SK-N-SH (cell line): ENCODE measurements around the gene BCAP31. TPM values are rescaled to one million over a fixed set of nuclear protein-coding genes. Genes with fewer than 3 reads are reported as not detected.

Experiments used
- CTCF ChIA-PET: fragments of 300-600, 350-600 bp; formaldehyde crosslinking; extraction: SDS; loops from one replicate; lab custom pipeline; 2021; lab: Yijun Ruan, JAX
- POLR2A ChIA-PET: fragments of 350-600 bp; sonication (Branson Sonifier 250); formaldehyde crosslinking; extraction: SDS; loops from one replicate; lab custom pipeline; 2020; ENCODE audit warnings: antibody characterized with exemption, inconsistent platforms; lab: Yijun Ruan, JAX
- DNase-seq: peaks from one replicate; pipeline ENCODE4 v3.0.0; 2012
- H2AFZ ChIP-seq: fragments of 200-600 bp; sonication (generic); 2 replicates; pipeline ENCODE4 v1.8.1; 2016; ENCODE audit warnings: antibody characterized with exemption, mild to moderate bottlenecking, low read depth
- H3F3A ChIP-seq: fragments of 200-600 bp; sonication (generic); replicated peaks from 2 replicates; pipeline ENCODE3; 2016; ENCODE audit warnings: antibody characterized with exemption, mild to moderate bottlenecking; ENCODE audit not compliant: insufficient read depth
- H3K27ac ChIP-seq, 2 experiments: fragments of 200-500 bp in 1 of 2; fragments of 200-600 bp in 1 of 2; sonication (Bioruptor generic) in 1 of 2; sonication (generic), shearing (Covaris generic) in 1 of 2; 2 replicates each; pipeline versions ENCODE4 v1.5.1 to v1.6.1; 2014 to 2016; ENCODE audit warnings: low read depth in 2 of 2, inconsistent platforms in 1 of 2, low read length in 1 of 2, mild to moderate bottlenecking in 1 of 2, mixed read lengths in 1 of 2
- H3K27me3 ChIP-seq: fragments of 200-600 bp; sonication (generic), shearing (Covaris generic); 2 replicates; pipeline ENCODE4 v1.6.1; 2016; ENCODE audit warnings: mixed run types; ENCODE audit not compliant: insufficient read depth
- H3K36me3 ChIP-seq, 2 experiments: fragments of 200-500 bp in 1 of 2; fragments of 200-600 bp in 1 of 2; sonication (Bioruptor generic) in 1 of 2; sonication (generic) in 1 of 2; replicated peaks in 1 of 2; 2 replicates each; pipeline versions ENCODE3 to v1.5.1; 2014 to 2016; ENCODE audit warnings: low read length in 1 of 2, mild to moderate bottlenecking in 1 of 2; ENCODE audit not compliant: insufficient read depth in 2 of 2, control insufficient read depth in 1 of 2
- H3K4me1 ChIP-seq, 2 experiments: fragments of 200-500 bp in 1 of 2; fragments of 200-600 bp in 1 of 2; sonication (Bioruptor generic) in 1 of 2; sonication (generic), shearing (Covaris generic) in 1 of 2; 2 replicates each; pipeline versions ENCODE4 v1.5.1 to v1.6.1; 2014 to 2016; ENCODE audit warnings: low read depth in 1 of 2, low read length in 1 of 2, mixed run types in 1 of 2; ENCODE audit not compliant: insufficient read depth in 2 of 2, control insufficient read depth in 1 of 2
- H3K4me2 ChIP-seq: fragments of 200-600 bp; sonication (generic), shearing (Covaris generic); 2 replicates; pipeline ENCODE4 v1.6.1; 2017; ENCODE audit warnings: mixed run types
- H3K4me3 ChIP-seq, 2 experiments: fragments of 200-500 bp in 1 of 2; fragments of 200-600 bp in 1 of 2; sonication (Bioruptor generic) in 1 of 2; sonication (generic), shearing (Covaris generic) in 1 of 2; 2 replicates each; pipeline versions ENCODE4 v1.5.1 to v1.8.1; 2014 to 2016; ENCODE audit warnings: low read depth in 2 of 2, inconsistent platforms in 1 of 2, low read length in 1 of 2, mild to moderate bottlenecking in 1 of 2, mixed read lengths in 1 of 2, moderate library complexity in 1 of 2
- H3K79me2 ChIP-seq: fragments of 200-600 bp; sonication (generic); 2 replicates; pipeline ENCODE4 v1.8.1; 2017; ENCODE audit warnings: mild to moderate bottlenecking; ENCODE audit not compliant: insufficient read depth
- H3K9ac ChIP-seq: fragments of 200-600 bp; sonication (generic); 2 replicates; pipeline ENCODE4 v1.6.1; 2017; ENCODE audit warnings: mixed run types
- H3K9me2 ChIP-seq: fragments of 200-600 bp; sonication (generic); 2 replicates; pipeline ENCODE4 v1.6.1; 2017; ENCODE audit warnings: mixed run types
- H3K9me3 ChIP-seq: fragments of 200-600 bp; sonication (generic); 2 replicates; pipeline ENCODE4 v1.6.1; 2017; ENCODE audit warnings: mixed run types, mild to moderate bottlenecking, moderate library complexity
- H4K20me1 ChIP-seq: fragments of 200-600 bp; sonication (generic); 2 replicates; pipeline ENCODE4 v1.6.1; 2017; ENCODE audit warnings: mild to moderate bottlenecking, mixed run types; ENCODE audit not compliant: insufficient read depth
- ELF1 ChIP-seq: IDR thresholded peaks from 2 replicates; pipeline ENCODE4 v1.4.0; 2012
- EZH2phosphoT487 ChIP-seq: fragments of 200-600 bp; sonication (generic); IDR thresholded peaks from 2 replicates; pipeline ENCODE4 v1.6.1; 2017; ENCODE audit warnings: low read depth, mixed run types, mild to moderate bottlenecking, antibody characterized with exemption, moderate library complexity, borderline replicate concordance
- FOSL2 ChIP-seq: IDR thresholded peaks from 2 replicates; pipeline ENCODE4 v1.4.0; 2012; ENCODE audit warnings: low read depth, mild to moderate bottlenecking, moderate library complexity, borderline replicate concordance
- FOXJ3 ChIP-seq: sonication (generic); formaldehyde crosslinking; IDR thresholded peaks from 2 replicates; pipeline ENCODE4 v1.5.1; 2020; ENCODE audit warnings: mild to moderate bottlenecking, missing genetic modification reagents
- GABPA ChIP-seq: IDR thresholded peaks from 2 replicates; pipeline ENCODE4 v1.4.0; 2012; ENCODE audit warnings: low read depth, mild to moderate bottlenecking
- MAX ChIP-seq: IDR thresholded peaks from 2 replicates; pipeline ENCODE4 v1.4.0; 2012; ENCODE audit warnings: low read depth
- NFIC ChIP-seq: IDR thresholded peaks from 2 replicates; pipeline ENCODE4 v1.4.0; 2012; ENCODE audit warnings: borderline replicate concordance
- RAD21 ChIP-seq: IDR thresholded peaks from 2 replicates; pipeline ENCODE4 v1.6.1; 2012; ENCODE audit warnings: mild to moderate bottlenecking, low read length
- RCOR1 ChIP-seq: fragments of 150-350 bp; IDR thresholded peaks from 2 replicates; pipeline ENCODE4 v1.6.1; 2017; ENCODE audit warnings: antibody characterized with exemption, low read length
- RFX5 ChIP-seq: IDR thresholded peaks from 2 replicates; pipeline ENCODE4 v1.6.1; 2012; ENCODE audit warnings: mild to moderate bottlenecking, improper control_type of control experiment, low read length
- SMC3 ChIP-seq: IDR thresholded peaks from 2 replicates; pipeline ENCODE4 v1.6.1; 2012; ENCODE audit warnings: low read depth, low read length, improper control_type of control experiment
- TCF12 ChIP-seq: IDR thresholded peaks from 2 replicates; pipeline ENCODE4 v1.4.0; 2012
- TEAD4 ChIP-seq: IDR thresholded peaks from 2 replicates; pipeline ENCODE4 v1.4.0; 2012; ENCODE audit warnings: mild to moderate bottlenecking, borderline replicate concordance; ENCODE audit not compliant: insufficient read depth
- YY1 ChIP-seq: IDR thresholded peaks from 2 replicates; pipeline ENCODE4 v1.4.0; 2012; ENCODE audit warnings: low read depth, mild to moderate bottlenecking
- WGBS: methylation state at CpG from one replicate; pipeline ENCODE4 v1.1.6; 2017; ENCODE audit warnings: low lambda C conversion rate; 5-methylcytosine and 5-hydroxymethylcytosine counted together
- polyA plus RNA-seq, 3 experiments: library from polyadenylated mRNA; depleted of rRNA; stranded (reverse); fragments of >200 nt; gene quantifications; 2 replicates each; pipeline ENCODE4 v1.2.3, GENCODE V29; 2012
- TF ChIP-seq, protein P1 (sequence below): fragments of 150-350 bp; IDR thresholded peaks from 2 replicates; pipeline ENCODE4 v1.6.1; 2017; ENCODE audit warnings: antibody characterized with exemption, low read length, low read depth, borderline replicate concordance
- TF ChIP-seq, protein P2 (sequence below): IDR thresholded peaks from 2 replicates; pipeline ENCODE4 v1.6.1; 2012; ENCODE audit warnings: mild to moderate bottlenecking, low read depth, low read length, moderate library complexity

BCAP31 gene
- polyA plus RNA-seq, 1 of the 3 experiments (the other 2 are of a cell fraction), result 173 TPM

- Histone ChIP-seq H3F3A (no peaks in the 10 kb centered on the region), H3K27ac (no peak overlapping the region), H3K9ac (no peak overlapping the region), H3K79me2 (no peaks in the 10 kb centered on the region), H3K36me3 (no peaks in the 10 kb centered on the region), H3K9me3 (no peaks in the 10 kb centered on the region), H3K4me3 (no peak overlapping the region), H2AFZ (no peak overlapping the region), H3K4me2 (no peak overlapping the region), H3K27me3 (0 out of 2 replicates have a peak, but pooled peaks cover 6% of the 10 kb centered on the region)
- CTCF ChIA-PET, result interaction anchor here (0.8 to 8.9 kb wide), 4 partner anchors 14 to 135 kb away, joined by 3 to 106 read pairs (median 3); partner anchors contain the start of genes DUSP9 and SLC6A8
- DNase-seq, result peak; percentile 68
- POLR2A ChIA-PET, result interaction anchor here (0.6 kb wide), 1 partner anchor 12 kb away, joined by 3 read pairs; no protein-coding TSS in a partner anchor
- TF ChIP-seq GABPA, result no peak
- TF ChIP-seq, all 33 proteins: peak for 0
- no peaks in the 10 kb centered on the region for H3K9me2 ChIP-seq
- H3K4me1 ChIP-seq, result no peaks in the 10 kb centered on the region; a peak in 1 of 4 replicates
- WGBS, result 62% methylated on average over 39 of the region's 53 CpGs
- H4K20me1 ChIP-seq, result no peaks in the 10 kb centered on the region
Measured at GRCh38 chrX:153672531-153673427, 51.4 kb downstream of the BCAP31 start.

GRCh38 chrX:153671589-153672530 lies 52.3 kb downstream of the BCAP31 start:
- H3K9me3 ChIP-seq, result no peaks in the 10 kb centered on the region
- 0 out of 2 replicates have a peak, but pooled peaks cover 6% of the 10 kb centered on the region for H3K27me3 ChIP-seq
- H3K27ac ChIP-seq, result no peak overlapping the region
- ChIA-PET CTCF (interaction anchor here (0.8 to 8.9 kb wide), 5 partner anchors 11 to 134 kb away, joined by 3 to 106 read pairs (median 3); partner anchors contain the start of genes DUSP9 and SLC6A8), POLR2A (no interaction called here)
- no peak overlapping the region for H3K4me3 ChIP-seq
- no peaks in the 10 kb centered on the region for H3K36me3 ChIP-seq
- DNase-seq, result no peak
- no peak overlapping the region for H3K4me2 ChIP-seq
- H3F3A ChIP-seq, result no peaks in the 10 kb centered on the region
- H3K79me2 ChIP-seq, result no peaks in the 10 kb centered on the region
- peaks cover 0 to 3% of the 10 kb centered on the region in 2 experiments; a peak in 1 of 4 replicates for H3K4me1 ChIP-seq
- no peak overlapping the region for H3K9ac ChIP-seq
- no peaks in the 10 kb centered on the region for H4K20me1 ChIP-seq
- WGBS, result 46% methylated on average over 13 of the region's 27 CpGs
- TF ChIP-seq MAX, result no peak
- no peak for TF ChIP-seq TEAD4
- no peak for TF ChIP-seq RAD21
- no peak for TF ChIP-seq TCF12
- TF ChIP-seq ELF1, result no peak
- no peak for TF ChIP-seq FOSL2
- TF ChIP-seq EZH2phosphoT487, result no peak
- TF ChIP-seq, protein P1, sequence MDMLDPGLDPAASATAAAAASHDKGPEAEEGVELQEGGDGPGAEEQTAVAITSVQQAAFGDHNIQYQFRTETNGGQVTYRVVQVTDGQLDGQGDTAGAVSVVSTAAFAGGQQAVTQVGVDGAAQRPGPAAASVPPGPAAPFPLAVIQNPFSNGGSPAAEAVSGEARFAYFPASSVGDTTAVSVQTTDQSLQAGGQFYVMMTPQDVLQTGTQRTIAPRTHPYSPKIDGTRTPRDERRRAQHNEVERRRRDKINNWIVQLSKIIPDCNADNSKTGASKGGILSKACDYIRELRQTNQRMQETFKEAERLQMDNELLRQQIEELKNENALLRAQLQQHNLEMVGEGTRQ, result no peak
- TF ChIP-seq SMC3, result no peak
- no peak for TF ChIP-seq YY1
- TF ChIP-seq RFX5, result no peak
- no peak for TF ChIP-seq RCOR1
- TF ChIP-seq FOXJ3 (CRISPR knock-in tag), result no peak
- no peak for TF ChIP-seq NFIC
- TF ChIP-seq, protein P2, sequence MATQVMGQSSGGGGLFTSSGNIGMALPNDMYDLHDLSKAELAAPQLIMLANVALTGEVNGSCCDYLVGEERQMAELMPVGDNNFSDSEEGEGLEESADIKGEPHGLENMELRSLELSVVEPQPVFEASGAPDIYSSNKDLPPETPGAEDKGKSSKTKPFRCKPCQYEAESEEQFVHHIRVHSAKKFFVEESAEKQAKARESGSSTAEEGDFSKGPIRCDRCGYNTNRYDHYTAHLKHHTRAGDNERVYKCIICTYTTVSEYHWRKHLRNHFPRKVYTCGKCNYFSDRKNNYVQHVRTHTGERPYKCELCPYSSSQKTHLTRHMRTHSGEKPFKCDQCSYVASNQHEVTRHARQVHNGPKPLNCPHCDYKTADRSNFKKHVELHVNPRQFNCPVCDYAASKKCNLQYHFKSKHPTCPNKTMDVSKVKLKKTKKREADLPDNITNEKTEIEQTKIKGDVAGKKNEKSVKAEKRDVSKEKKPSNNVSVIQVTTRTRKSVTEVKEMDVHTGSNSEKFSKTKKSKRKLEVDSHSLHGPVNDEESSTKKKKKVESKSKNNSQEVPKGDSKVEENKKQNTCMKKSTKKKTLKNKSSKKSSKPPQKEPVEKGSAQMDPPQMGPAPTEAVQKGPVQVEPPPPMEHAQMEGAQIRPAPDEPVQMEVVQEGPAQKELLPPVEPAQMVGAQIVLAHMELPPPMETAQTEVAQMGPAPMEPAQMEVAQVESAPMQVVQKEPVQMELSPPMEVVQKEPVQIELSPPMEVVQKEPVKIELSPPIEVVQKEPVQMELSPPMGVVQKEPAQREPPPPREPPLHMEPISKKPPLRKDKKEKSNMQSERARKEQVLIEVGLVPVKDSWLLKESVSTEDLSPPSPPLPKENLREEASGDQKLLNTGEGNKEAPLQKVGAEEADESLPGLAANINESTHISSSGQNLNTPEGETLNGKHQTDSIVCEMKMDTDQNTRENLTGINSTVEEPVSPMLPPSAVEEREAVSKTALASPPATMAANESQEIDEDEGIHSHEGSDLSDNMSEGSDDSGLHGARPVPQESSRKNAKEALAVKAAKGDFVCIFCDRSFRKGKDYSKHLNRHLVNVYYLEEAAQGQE, result no peak
- H2AFZ ChIP-seq, result no peak overlapping the region
- no peaks in the 10 kb centered on the region for H3K9me2 ChIP-seq
